Jurkat, Clone E6-1 (cell line): ENCODE data around the gene LRRC26. TPM values are rescaled to one million over a fixed set of nuclear protein-coding genes. Genes with fewer than 3 reads are reported as not detected.

Source experiments
- DNase-seq: peaks from one replicate; pipeline ENCODE4 v3.0.0-alpha.2; 2011; ENCODE audit warnings: low read depth, low spot score
- H3K4me3 ChIP-seq: 2 replicates; pipeline ENCODE4 v1.5.1; 2011; ENCODE audit warnings: mild to moderate bottlenecking, low read length, control low read depth, moderate library complexity
- polyA plus RNA-seq: library from polyadenylated mRNA; unstranded; fragments of >200 nt; gene quantifications from one replicate; pipeline ENCODE4 v1.2.1, GENCODE V29; 2012; ENCODE audit warnings: missing spikeins; ENCODE audit not compliant: insufficient read length, insufficient read depth

Gene LRRC26
- polyA plus RNA-seq: not detected

- H3K4me3 ChIP-seq: no peak within 1 kb of the TSS
These were observed at the start of gene LRRC26 for GRCh38 chr9:137169896-137170358. TSS of gene LRRC26 (minus strand) at chr9:137170051. CDS start at chr9:137169943, 108 bp downstream.

GRCh38 chr9:137218754-137219271, 49.0 kb upstream of the LRRC26 start:
- no peak for DNase-seq
- H3K4me3 ChIP-seq: no peak overlapping the region

More at GRCh38 chr9:137169896-137170358, at the start of gene LRRC26:
- no peak for DNase-seq

GRCh38 chr9:137218212-137218753, 48.4 kb upstream of the LRRC26 start:
- no peak for DNase-seq
- no peak overlapping the region for H3K4me3 ChIP-seq

GRCh38 chr9:137217276-137218211, 47.7 kb upstream of the LRRC26 start:
- no peak for DNase-seq
- H3K4me3 ChIP-seq: no peak overlapping the region

GRCh38 chr9:137216188-137216965, 46.5 kb upstream of the LRRC26 start:
- DNase-seq: no peak
- H3K4me3 ChIP-seq: no peak overlapping the region

- no peak for DNase-seq
- no peak overlapping the region for H3K4me3 ChIP-seq
These were observed 45.5 kb upstream of the LRRC26 start for GRCh38 chr9:137215196-137215986.

GRCh38 chr9:137214620-137215019, 44.8 kb upstream of the LRRC26 start:
- DNase-seq: no peak
- H3K4me3 ChIP-seq: no peak overlapping the region

GRCh38 chr9:137213160-137214060, 43.6 kb upstream of the LRRC26 start:
- no peak for DNase-seq
- no peak overlapping the region for H3K4me3 ChIP-seq

- H3K4me3 ChIP-seq: no peak overlapping the region
- DNase-seq: no peak
These were observed 42.7 kb upstream of the LRRC26 start for GRCh38 chr9:137212520-137212919.

- H3K4me3 ChIP-seq: no peak overlapping the region
- DNase-seq: no peak
These were observed 41.7 kb upstream of the LRRC26 start for GRCh38 chr9:137211532-137211931.

GRCh38 chr9:137206602-137207001, 36.8 kb upstream of the LRRC26 start:
- no peak for DNase-seq

GRCh38 chr9:137205126-137206069, 35.5 kb upstream of the LRRC26 start, which contains the start of the genes NDOR1 and TMEM203:
TSS of gene NDOR1 (plus strand) at chr9:137205700. CDS start at chr9:137205778, 78 bp downstream.
TSS of gene TMEM203 (minus strand) at chr9:137205648. CDS start at chr9:137205414, 234 bp downstream.
- DNase-seq: peak; percentile 70
- peak within 1 kb of the TSS; percentile 69 for H3K4me3 ChIP-seq

More at GRCh38 chr9:137206602-137207001, 36.8 kb upstream of the LRRC26 start:
- peak overlapping the region; percentile 69 for H3K4me3 ChIP-seq

- no peak for DNase-seq
- H3K4me3 ChIP-seq: peak overlapping the region; percentile 69
These were observed 34.9 kb upstream of the LRRC26 start for GRCh38 chr9:137204731-137205125.

GRCh38 chr9:137202966-137203365, 33.1 kb upstream of the LRRC26 start:
- no peak for DNase-seq
- no peak overlapping the region for H3K4me3 ChIP-seq

- DNase-seq: no peak
- H3K4me3 ChIP-seq: peak overlapping the region; percentile 78
These were observed 31.5 kb upstream of the LRRC26 start for GRCh38 chr9:137201205-137201868.
